ENCODE measurements around the gene KDM5B.

Gene KDM5B

GRCh38 chr1:202806845-202807450 is 1.3 kb downstream of the KDM5B start (continued):
- TF ChIP-seq ZEB2 (tag by site-specific recombination; IDR thresholded peaks at IDR 0.05), result no peak
- TF ChIP-seq ZNF621 (tag by site-specific recombination; IDR thresholded peaks at IDR 0.05), result no peak
- no peak for TF ChIP-seq ZNF768 (tag by site-specific recombination; IDR thresholded peaks at IDR 0.05)
- TF ChIP-seq, protein P1, sequence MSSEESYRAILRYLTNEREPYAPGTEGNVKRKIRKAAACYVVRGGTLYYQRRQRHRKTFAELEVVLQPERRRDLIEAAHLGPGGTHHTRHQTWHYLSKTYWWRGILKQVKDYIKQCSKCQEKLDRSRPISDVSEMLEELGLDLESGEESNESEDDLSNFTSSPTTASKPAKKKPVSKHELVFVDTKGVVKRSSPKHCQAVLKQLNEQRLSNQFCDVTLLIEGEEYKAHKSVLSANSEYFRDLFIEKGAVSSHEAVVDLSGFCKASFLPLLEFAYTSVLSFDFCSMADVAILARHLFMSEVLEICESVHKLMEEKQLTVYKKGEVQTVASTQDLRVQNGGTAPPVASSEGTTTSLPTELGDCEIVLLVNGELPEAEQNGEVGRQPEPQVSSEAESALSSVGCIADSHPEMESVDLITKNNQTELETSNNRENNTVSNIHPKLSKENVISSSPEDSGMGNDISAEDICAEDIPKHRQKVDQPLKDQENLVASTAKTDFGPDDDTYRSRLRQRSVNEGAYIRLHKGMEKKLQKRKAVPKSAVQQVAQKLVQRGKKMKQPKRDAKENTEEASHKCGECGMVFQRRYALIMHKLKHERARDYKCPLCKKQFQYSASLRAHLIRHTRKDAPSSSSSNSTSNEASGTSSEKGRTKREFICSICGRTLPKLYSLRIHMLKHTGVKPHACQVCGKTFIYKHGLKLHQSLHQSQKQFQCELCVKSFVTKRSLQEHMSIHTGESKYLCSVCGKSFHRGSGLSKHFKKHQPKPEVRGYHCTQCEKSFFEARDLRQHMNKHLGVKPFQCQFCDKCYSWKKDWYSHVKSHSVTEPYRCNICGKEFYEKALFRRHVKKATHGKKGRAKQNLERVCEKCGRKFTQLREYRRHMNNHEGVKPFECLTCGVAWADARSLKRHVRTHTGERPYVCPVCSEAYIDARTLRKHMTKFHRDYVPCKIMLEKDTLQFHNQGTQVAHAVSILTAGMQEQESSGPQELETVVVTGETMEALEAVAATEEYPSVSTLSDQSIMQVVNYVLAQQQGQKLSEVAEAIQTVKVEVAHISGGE (tag by site-specific recombination; conservative IDR thresholded peaks at IDR 0.05; ENCODE audit: low read depth), result peak; percentile 77
- no peak for TF ChIP-seq FEZF1 (tag by site-specific recombination; IDR thresholded peaks at IDR 0.05)

DNA sequence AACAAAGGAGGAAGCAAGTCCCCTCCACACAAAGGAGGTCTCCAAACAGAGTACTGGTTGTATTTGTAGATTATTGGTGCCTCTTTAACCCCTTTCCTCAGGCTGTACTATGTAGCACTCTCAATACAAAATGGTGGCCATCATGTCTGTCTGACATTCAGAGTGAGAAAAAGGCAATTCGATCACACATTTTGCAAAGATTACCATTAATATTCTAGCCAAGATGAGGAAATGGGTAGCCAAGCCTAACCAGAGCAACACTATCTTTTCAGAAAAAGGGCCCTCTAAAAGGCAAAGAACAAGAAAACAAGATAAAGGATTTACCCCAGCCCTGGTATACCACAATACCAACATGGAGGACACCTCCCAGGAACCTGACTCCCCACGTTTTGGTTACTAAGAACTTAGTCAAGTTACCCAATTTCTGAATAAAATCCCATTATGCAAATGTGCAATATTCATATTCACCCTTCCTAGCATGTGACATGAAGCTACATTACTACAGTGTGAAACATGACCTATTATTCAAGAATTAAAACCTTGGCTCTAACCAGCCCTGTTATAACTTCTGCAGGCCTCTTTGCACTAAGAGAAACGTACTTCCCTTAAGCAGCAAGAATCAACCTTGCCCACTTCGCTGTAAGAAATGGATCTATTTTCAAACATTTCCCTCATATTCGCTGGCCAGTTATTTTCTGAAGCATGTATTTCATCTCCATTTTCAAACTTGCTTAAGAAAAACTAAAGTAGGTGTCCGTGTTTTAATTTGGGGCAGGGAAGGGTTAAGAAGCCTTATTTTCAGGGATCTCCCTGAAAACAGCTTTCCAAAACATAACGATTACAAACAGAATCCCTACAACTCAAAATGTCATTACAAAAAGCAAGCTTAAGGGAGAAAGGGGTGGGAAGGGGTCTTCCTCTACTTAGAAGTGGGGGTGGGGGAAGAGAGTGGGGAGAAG is 2.1 kb downstream of the KDM5B start:
- Histone ChIP-seq H3K36me3 (ENCODE audit: control insufficient read depth in 2 of 2, insufficient read depth in 1 of 2, low read length in 2 of 2) (no peaks in the 10 kb centered on the region), H3K4me1 (ENCODE audit: control insufficient read depth, insufficient read depth, low read length) (peaks cover 7% of the 10 kb centered on the region; the same call in 1 of the 2 replicates), H3K9me3 (ENCODE audit: control insufficient read depth, insufficient read depth, low read depth, low read length) (no peaks in the 10 kb centered on the region), H3K4me3 (ENCODE audit: low read depth, low read length) (peak overlapping the region; percentile 93), H3K27ac (ENCODE audit: extremely low read depth, low read depth, low read length) (peak overlapping the region; percentile 68; the same call in 1 of the 2 replicates)
- POLR2A ChIA-PET, result interaction anchor here (0.6 kb wide), 2 partner anchors 27 to 98 kb away, joined by 3 to 4 read pairs; no protein-coding TSS in a partner anchor
- CTCF ChIA-PET, result no interaction called here
- TF ChIP-seq ZNF266 (tag by site-specific recombination; IDR thresholded peaks at IDR 0.05; ENCODE audit: low read depth), result no peak
- no peak for TF ChIP-seq ZBTB7A (tag by site-specific recombination; IDR thresholded peaks at IDR 0.05; ENCODE audit: low read depth)
- no peak for TF ChIP-seq AEBP2 (tag by site-specific recombination; IDR thresholded peaks at IDR 0.05; ENCODE audit: borderline replicate concordance)
- no peak for TF ChIP-seq ZNF362 (tag by site-specific recombination; IDR thresholded peaks at IDR 0.05)
- TF ChIP-seq ZNF707 (tag by site-specific recombination; IDR thresholded peaks at IDR 0.05), result no peak
- TF ChIP-seq ZNF248 (tag by site-specific recombination; IDR thresholded peaks at IDR 0.05), result no peak
- no peak for TF ChIP-seq ZNF341 (tag by site-specific recombination; IDR thresholded peaks at IDR 0.05; ENCODE audit: low read depth)
- peak; percentile 71 for TF ChIP-seq YY2 (tag by site-specific recombination; IDR thresholded peaks at IDR 0.05)
- TF ChIP-seq EGR2 (tag by site-specific recombination; IDR thresholded peaks at IDR 0.05; ENCODE audit: low read depth), result no peak
- no peak for TF ChIP-seq ZNF518A (tag by site-specific recombination; conservative IDR thresholded peaks at IDR 0.05; ENCODE audit: low read depth)
- no peak for TF ChIP-seq ZNF133 (tag by site-specific recombination; IDR thresholded peaks at IDR 0.05)
- TF ChIP-seq YY1 (tag by site-specific recombination; IDR thresholded peaks at IDR 0.05), result peak; percentile 70

All from HEK293 (cell line).